Hepatocyte (in vitro differentiated cells): ENCODE measurements around the gene WDR36. TPM values are rescaled to one million over a fixed set of nuclear protein-coding genes. Genes with fewer than 3 reads are reported as not detected.

Source experiments
- DNase-seq: peaks from one replicate; pipeline ENCODE4 v3.0.0-alpha.2; 2016; ENCODE audit warnings: low spot score
- H2AFZ ChIP-seq: fragments of 200-600 bp; sonication (generic); 2 replicates; pipeline ENCODE4 v1.6.0; 2016; ENCODE audit warnings: antibody characterized with exemption, mild to moderate bottlenecking
- H3K27ac ChIP-seq: fragments of 200-600 bp; sonication (generic); 2 replicates; pipeline ENCODE4 v1.5.1; 2016; ENCODE audit warnings: mild to moderate bottlenecking
- H3K27me3 ChIP-seq: fragments of 200-600 bp; sonication (generic); 2 replicates; pipeline ENCODE4 v1.6.1; 2016
- H3K36me3 ChIP-seq: fragments of 200-600 bp; sonication (generic); replicated peaks from 2 replicates; pipeline ENCODE4 v1.5.1; 2016; ENCODE audit warnings: low read depth; ENCODE audit not compliant: insufficient read depth
- H3K4me1 ChIP-seq: fragments of 200-600 bp; sonication (generic); 2 replicates; pipeline ENCODE4 v1.5.1; 2016; ENCODE audit warnings: mild to moderate bottlenecking, moderate library complexity; ENCODE audit not compliant: insufficient read depth
- H3K4me2 ChIP-seq: fragments of 200-600 bp; sonication (generic); 2 replicates; pipeline ENCODE4 v1.6.0; 2016
- H3K4me3 ChIP-seq: fragments of 200-600 bp; sonication (generic); 2 replicates; pipeline ENCODE4 v1.5.1; 2016; ENCODE audit warnings: mild to moderate bottlenecking
- H3K79me2 ChIP-seq: fragments of 200-600 bp; sonication (generic); 2 replicates; pipeline ENCODE4 v1.6.0; 2017; ENCODE audit warnings: mild to moderate bottlenecking
- H3K9me2 ChIP-seq: fragments of 200-600 bp; sonication (generic); replicated peaks from 2 replicates; pipeline ENCODE4 v1.6.0; 2017; ENCODE audit warnings: mild to moderate bottlenecking; ENCODE audit not compliant: insufficient read depth
- H3K9me3 ChIP-seq: fragments of 200-600 bp; sonication (generic); 2 replicates; pipeline ENCODE4 v1.5.1; 2016; ENCODE audit warnings: low read depth, mild to moderate bottlenecking
- H4K20me1 ChIP-seq: fragments of 200-600 bp; sonication (generic); 2 replicates; pipeline ENCODE4 v1.6.0; 2016; ENCODE audit warnings: mild to moderate bottlenecking; ENCODE audit not compliant: insufficient read depth, poor library complexity, severe bottlenecking
- EZH2 ChIP-seq: fragments of 200-600 bp; sonication (generic); IDR thresholded peaks from 2 replicates; pipeline ENCODE4 v1.6.1; 2016; ENCODE audit warnings: antibody characterized with exemption, mild to moderate bottlenecking, borderline replicate concordance
- EZH2phosphoT487 ChIP-seq: fragments of 200-600 bp; sonication (generic); IDR thresholded peaks from one replicate; pipeline ENCODE4 v1.6.1; 2018; ENCODE audit warnings: antibody characterized with exemption, mild to moderate bottlenecking, low read depth, moderate library complexity; ENCODE audit not compliant: unreplicated experiment, severe bottlenecking
- WGBS: methylation state at CpG from one replicate; pipeline ENCODE4 v1.1.6; 2016; ENCODE audit warnings: low lambda C conversion rate; ENCODE audit errors: missing lambda C conversion rate; 5-methylcytosine and 5-hydroxymethylcytosine counted together
- polyA plus RNA-seq: library from polyadenylated mRNA; unstranded; fragments of >200 nt; fragmentation: Nextera tagmentation; extraction: Ambion mirVana; gene quantifications from 2 replicates; pipeline ENCODE4 v1.2.1, GENCODE V29; 2016
- total RNA-seq: library from RNA; depleted of rRNA; stranded (reverse); fragments of >200 nt; gene quantifications from 2 replicates; pipeline ENCODE4 v1.2.3, GENCODE V29; 2014
- TF ChIP-seq, protein P1 (sequence below): fragments of 200-600 bp; sonication (generic); IDR thresholded peaks from 2 replicates; pipeline ENCODE4 v1.5.1; 2016; ENCODE audit warnings: antibody characterized with exemption, mild to moderate bottlenecking; ENCODE audit not compliant: poor library complexity

WDR36 gene
- total and polyA plus RNA-seq, 2 experiments from 2014 or later: 9.1 to 28.7 TPM

DNA sequence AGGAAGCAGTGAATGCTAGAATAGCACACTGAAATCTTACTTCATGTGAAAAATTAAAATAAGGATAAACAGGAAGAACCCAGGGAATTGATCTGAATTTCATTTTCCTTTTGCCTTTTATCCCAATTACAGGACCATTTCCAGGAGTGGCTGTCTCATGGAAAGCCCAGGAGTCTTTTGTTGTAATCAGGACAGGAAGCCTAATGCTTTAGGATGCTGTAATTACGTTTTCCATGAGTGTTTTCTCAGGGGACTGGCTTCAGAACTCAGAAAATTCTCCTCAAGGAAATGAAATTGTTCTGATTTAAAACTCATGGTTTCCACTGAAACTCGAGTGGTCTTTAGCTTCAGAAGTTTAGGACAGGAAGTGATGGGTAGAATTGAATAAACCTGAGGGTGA is 75.4 kb downstream of the WDR36 start:
- H3K27me3 ChIP-seq: no peaks in the 10 kb centered on the region
- no peaks in the 10 kb centered on the region for H3K4me1 ChIP-seq
- H3K9me2 ChIP-seq: no peaks in the 10 kb centered on the region
- TF ChIP-seq EZH2 (no peak), EZH2phosphoT487 (no peak)
- TF ChIP-seq, protein P1, sequence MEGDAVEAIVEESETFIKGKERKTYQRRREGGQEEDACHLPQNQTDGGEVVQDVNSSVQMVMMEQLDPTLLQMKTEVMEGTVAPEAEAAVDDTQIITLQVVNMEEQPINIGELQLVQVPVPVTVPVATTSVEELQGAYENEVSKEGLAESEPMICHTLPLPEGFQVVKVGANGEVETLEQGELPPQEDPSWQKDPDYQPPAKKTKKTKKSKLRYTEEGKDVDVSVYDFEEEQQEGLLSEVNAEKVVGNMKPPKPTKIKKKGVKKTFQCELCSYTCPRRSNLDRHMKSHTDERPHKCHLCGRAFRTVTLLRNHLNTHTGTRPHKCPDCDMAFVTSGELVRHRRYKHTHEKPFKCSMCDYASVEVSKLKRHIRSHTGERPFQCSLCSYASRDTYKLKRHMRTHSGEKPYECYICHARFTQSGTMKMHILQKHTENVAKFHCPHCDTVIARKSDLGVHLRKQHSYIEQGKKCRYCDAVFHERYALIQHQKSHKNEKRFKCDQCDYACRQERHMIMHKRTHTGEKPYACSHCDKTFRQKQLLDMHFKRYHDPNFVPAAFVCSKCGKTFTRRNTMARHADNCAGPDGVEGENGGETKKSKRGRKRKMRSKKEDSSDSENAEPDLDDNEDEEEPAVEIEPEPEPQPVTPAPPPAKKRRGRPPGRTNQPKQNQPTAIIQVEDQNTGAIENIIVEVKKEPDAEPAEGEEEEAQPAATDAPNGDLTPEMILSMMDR: no peak
- H2AFZ ChIP-seq: no peak overlapping the region
- no peak overlapping the region for H3K27ac ChIP-seq
- H3K4me3 ChIP-seq: no peak overlapping the region
- DNase-seq: no peak
- no peaks in the 10 kb centered on the region for H3K79me2 ChIP-seq
- 75% methylated on average over 2 of the region's 2 CpGs for WGBS
- H3K9me3 ChIP-seq: no peaks in the 10 kb centered on the region
- H3K36me3 ChIP-seq: no peaks in the 10 kb centered on the region
- H4K20me1 ChIP-seq: no peaks in the 10 kb centered on the region
- H3K4me2 ChIP-seq: no peak overlapping the region

GRCh38 chr5:111168608-111169007 is 76.5 kb downstream of the WDR36 start:
- 0% methylated on average over 1 of the region's 1 CpG for WGBS

GRCh38 chr5:111169269-111169668 is 77.1 kb downstream of the WDR36 start:
- H2AFZ ChIP-seq: no peak overlapping the region
- H3K36me3 ChIP-seq: no peaks in the 10 kb centered on the region
- H3K27ac ChIP-seq: no peak overlapping the region
- no peaks in the 10 kb centered on the region for H3K79me2 ChIP-seq
- H3K27me3 ChIP-seq: no peaks in the 10 kb centered on the region
- H3K4me3 ChIP-seq: no peak overlapping the region
- no peak overlapping the region for H3K4me2 ChIP-seq
- H4K20me1 ChIP-seq: no peaks in the 10 kb centered on the region
- TF ChIP-seq, protein P1: no peak
- TF ChIP-seq EZH2phosphoT487 (no peak), EZH2 (no peak)
- no peaks in the 10 kb centered on the region for H3K9me2 ChIP-seq
- no peaks in the 10 kb centered on the region for H3K9me3 ChIP-seq
- 84% methylated on average over 2 of the region's 2 CpGs for WGBS
- no peaks in the 10 kb centered on the region for H3K4me1 ChIP-seq
- DNase-seq: no peak

More at GRCh38 chr5:111168608-111169007, 76.5 kb downstream of the WDR36 start:
- H3K4me3 ChIP-seq: no peak overlapping the region
- TF ChIP-seq EZH2 (no peak), EZH2phosphoT487 (no peak)
- TF ChIP-seq, protein P1: no peak
- H3K27ac ChIP-seq: no peak overlapping the region
- H2AFZ ChIP-seq: no peak overlapping the region
- no peak overlapping the region for H3K4me2 ChIP-seq
- no peaks in the 10 kb centered on the region for H3K27me3 ChIP-seq
- H3K4me1 ChIP-seq: no peaks in the 10 kb centered on the region
- H3K79me2 ChIP-seq: no peaks in the 10 kb centered on the region
- H3K36me3 ChIP-seq: no peaks in the 10 kb centered on the region
- no peak for DNase-seq
- H3K9me2 ChIP-seq: no peaks in the 10 kb centered on the region
- no peaks in the 10 kb centered on the region for H4K20me1 ChIP-seq
- H3K9me3 ChIP-seq: no peaks in the 10 kb centered on the region

GRCh38 chr5:111170279-111170678 is 78.1 kb downstream of the WDR36 start:
- Histone ChIP-seq H3K9me3 (no peaks in the 10 kb centered on the region), H3K27me3 (no peaks in the 10 kb centered on the region), H4K20me1 (no peaks in the 10 kb centered on the region), H3K4me3 (no peak overlapping the region), H3K9me2 (no peaks in the 10 kb centered on the region), H3K36me3 (no peaks in the 10 kb centered on the region), H3K27ac (no peak overlapping the region), H3K79me2 (no peaks in the 10 kb centered on the region), H3K4me2 (no peak overlapping the region), H3K4me1 (no peaks in the 10 kb centered on the region), H2AFZ (no peak overlapping the region)
- no peak for DNase-seq
- TF ChIP-seq, protein P1: no peak
- no peak for TF ChIP-seq EZH2
- TF ChIP-seq EZH2phosphoT487: no peak
- WGBS: 74% methylated on average over 2 of the region's 2 CpGs
